Measurements from ENCODE around the gene LMO2. TPM values are rescaled to one million over a fixed set of nuclear protein-coding genes. Genes with fewer than 3 reads are reported as not detected.
A peak's percentile ranks its signal among the peaks of the same experiment; 100 is the strongest.

LMO2 gene
- polyA plus RNA-seq, 3 donors: 48.8 to 140 (median 75.8) TPM

- peaks cover 0 to 3% (median 0%) of the 10 kb centered on the region in 3 donors for H3K27me3 Mint-ChIP-seq (ENCODE audit: low read depth in 3 of 3)
- no peaks in the 10 kb centered on the region for H3K9me3 ChIP-seq (replicated peaks in 1 of 2; ENCODE audit: control insufficient read depth in 1 of 2, insufficient read depth in 1 of 2, low read length in 2 of 2)
Observed at GRCh38 chr11:33857933-33858371, 33.9 kb downstream of the LMO2 start.

GRCh38 chr11:33855500-33855899 lies 36.4 kb downstream of the LMO2 start:
- Mint-ChIP-seq H3K4me1 (peaks cover 29% of the 10 kb centered on the region), H3K27me3 (ENCODE audit: low read depth in 3 of 3) (no peaks in the 10 kb centered on the region), H3K36me3 (peaks cover 66 to 78% of the 10 kb centered on the region in 2 donors), H3K4me3 (no peak overlapping the region), H3K27ac (peak overlapping the region in 1 of 7 donors; percentile 6), H3K9me3 (no peaks in the 10 kb centered on the region)
- 88% methylated on average over 1 of the region's 2 CpGs for WGBS (ENCODE audit: insufficient coverage)
- Histone ChIP-seq H3K4me3 (replicated peaks in 1 of 3; ENCODE audit: low read depth in 2 of 3, low read length in 3 of 3) (no peak overlapping the region), H3K9ac (ENCODE audit: insufficient read depth, low read length, poor library complexity, severe bottlenecking) (no peak overlapping the region), H4K20me1 (ENCODE audit: insufficient read depth, low read length) (peaks cover 100% of the 10 kb centered on the region), H3K9me3 (replicated peaks in 1 of 2; ENCODE audit: control insufficient read depth in 1 of 2, insufficient read depth in 1 of 2, low read length in 2 of 2) (no peaks in the 10 kb centered on the region), H3K4me1 (ENCODE audit: control insufficient read depth in 1 of 2, insufficient read depth in 2 of 2, low read length in 2 of 2) (peaks cover 0 to 6% of the 10 kb centered on the region in 2 donors), H3K36me3 (replicated peaks in 1 of 2; ENCODE audit: control insufficient read depth in 1 of 2, insufficient read depth in 2 of 2, low read length in 2 of 2) (peaks cover 60 to 100% of the 10 kb centered on the region in 2 donors), H3K27me3 (ENCODE audit: control insufficient read depth in 2 of 2, insufficient read depth in 2 of 2, low read length in 2 of 2) (no peaks in the 10 kb centered on the region), H3K27ac (ENCODE audit: low read depth in 1 of 2, low read length in 2 of 2) (no peak overlapping the region), H3K4me2 (replicated peaks; ENCODE audit: extremely low read depth, low read length, poor library complexity, severe bottlenecking) (no peak overlapping the region), H3K79me2 (ENCODE audit: insufficient read depth, low read length) (peaks cover 46% of the 10 kb centered on the region), H2AFZ (ENCODE audit: insufficient read depth, low read depth, low read length, poor library complexity, severe bottlenecking) (no peak overlapping the region)
- DNase-seq: no peak
- TF ChIP-seq CTCF (IDR thresholded peaks at IDR 0.05): no peak
- intact Hi-C loops (cut with micrococcal nuclease): no loop called here

More at GRCh38 chr11:33857933-33858371, 33.9 kb downstream of the LMO2 start:
- H3K9me3 Mint-ChIP-seq: no peaks in the 10 kb centered on the region
- Histone ChIP-seq H4K20me1 (ENCODE audit: insufficient read depth, low read length) (peaks cover 100% of the 10 kb centered on the region), H3K4me1 (ENCODE audit: control insufficient read depth in 1 of 2, insufficient read depth in 2 of 2, low read length in 2 of 2) (peaks cover 0 to 12% of the 10 kb centered on the region in 2 donors), H3K79me2 (ENCODE audit: insufficient read depth, low read length) (peaks cover 70% of the 10 kb centered on the region), H3K36me3 (replicated peaks in 1 of 2; ENCODE audit: control insufficient read depth in 1 of 2, insufficient read depth in 2 of 2, low read length in 2 of 2) (peaks cover 78 to 100% of the 10 kb centered on the region in 2 donors), H3K9ac (ENCODE audit: insufficient read depth, low read length, poor library complexity, severe bottlenecking) (no peak overlapping the region), H3K27ac (ENCODE audit: low read depth in 1 of 2, low read length in 2 of 2) (peak overlapping the region in 1 of 2 donors; percentile 44), H3K27me3 (ENCODE audit: control insufficient read depth in 2 of 2, insufficient read depth in 2 of 2, low read length in 2 of 2) (no peaks in the 10 kb centered on the region), H3K4me3 (replicated peaks in 1 of 3; ENCODE audit: low read depth in 2 of 3, low read length in 3 of 3) (no peak overlapping the region), H2AFZ (ENCODE audit: insufficient read depth, low read depth, low read length, poor library complexity, severe bottlenecking) (no peak overlapping the region), H3K4me2 (replicated peaks; ENCODE audit: extremely low read depth, low read length, poor library complexity, severe bottlenecking) (no peak overlapping the region)
- WGBS (ENCODE audit: insufficient coverage): 0% methylated on average over 7 of the region's 10 CpGs
- intact Hi-C loops (cut with micrococcal nuclease): loop anchor here (2.0 kb wide), 2 partner anchors 113 to 131 kb away; no protein-coding TSS in a partner anchor
- no peak overlapping the region for H3K4me3 Mint-ChIP-seq
- peaks cover 74 to 90% of the 10 kb centered on the region in 2 donors for H3K36me3 Mint-ChIP-seq
- H3K4me1 Mint-ChIP-seq: peaks cover 42% of the 10 kb centered on the region
- peak; percentile 70 to 76 (median 73) for DNase-seq
- peak; percentile 95 for TF ChIP-seq CTCF (IDR thresholded peaks at IDR 0.05)
- H3K27ac Mint-ChIP-seq: peak overlapping the region in 2 of 7 donors; percentile 47 to 49

Data from CD14-positive monocyte (primary cell).